Suprapubic skin (tissue), 4 donors: ENCODE data around the gene HOTAIR. TPM values are rescaled to one million over a fixed set of nuclear protein-coding genes. Genes with fewer than 3 reads are reported as not detected.

Source experiments
- DNase-seq, 2 donors: peaks; one replicate each; pipeline ENCODE4 v3.0.0-alpha.2; 2019; ENCODE audit warnings: low spot score in 2 of 2
- H3K27ac ChIP-seq: fragments of 200-600 bp; sonication (generic); one replicate; pipeline ENCODE4 v1.5.1; 2019
- H3K27me3 ChIP-seq: fragments of 200-600 bp; sonication (generic); one replicate; pipeline ENCODE4 v1.5.1; 2019
- H3K36me3 ChIP-seq: fragments of 200-600 bp; sonication (generic); one replicate; pipeline ENCODE4 v1.5.1; 2019
- H3K4me1 ChIP-seq: fragments of 200-600 bp; sonication (generic); one replicate; pipeline ENCODE4 v1.5.1; 2019
- H3K4me3 ChIP-seq: fragments of 200-600 bp; sonication (generic); one replicate; pipeline ENCODE4 v1.5.1; 2019; ENCODE audit warnings: mild to moderate bottlenecking
- H3K9me3 ChIP-seq: fragments of 200-600 bp; sonication (generic); one replicate; pipeline ENCODE4 v1.5.1; 2019
- CTCF ChIP-seq, 2 donors: fragments of 200-600 bp in 1 of 2; fragments of 450-650 bp in 1 of 2; sonication (generic) in 1 of 2; IDR thresholded peaks; one replicate each; pipeline ENCODE4 v1.5.1; 2016 to 2019; ENCODE audit warnings: antibody characterized with exemption in 2 of 2, mild to moderate bottlenecking in 1 of 2, moderate library complexity in 1 of 2
- EP300 ChIP-seq: sonication (generic); formaldehyde crosslinking; IDR thresholded peaks from one replicate; pipeline ENCODE4 v1.6.1; 2017; ENCODE audit warnings: antibody characterized with exemption
- POLR2A ChIP-seq, 2 donors: fragments of 450-650 bp; IDR thresholded peaks; one replicate each; pipeline ENCODE4 v1.6.1; 2017; ENCODE audit warnings: antibody characterized with exemption in 2 of 2, mild to moderate bottlenecking in 2 of 2, moderate library complexity in 2 of 2
- POLR2AphosphoS5 ChIP-seq, 3 donors: sonication (generic); formaldehyde crosslinking; IDR thresholded peaks; one replicate each; pipeline ENCODE4 v1.6.1; 2017; ENCODE audit warnings: antibody characterized with exemption in 3 of 3
- WGBS: methylation state at CpG from one replicate; pipeline ENCODE4 v1.1.5; 2018; 5-methylcytosine and 5-hydroxymethylcytosine counted together
- total RNA-seq, 4 donors: library from RNA; depleted of rRNA; stranded (reverse); fragments of >200 nt; gene quantifications; one replicate each; pipeline ENCODE4 v1.1.0, GENCODE V29; 2016

Gene HOTAIR
- 10 to 100 TPM in 2 of 4 donors, 1 to 10 TPM in 2; 1.4 to 15.7 (median 10.7) TPM for total RNA-seq

GRCh38 chr12:53974084-53975063 lies at the start of gene HOTAIR:
TSS of gene HOTAIR (minus strand) at chr12:53974954.
- Histone ChIP-seq H3K4me1 (peaks cover 68% of the 10 kb centered on the region), H3K36me3 (no peaks in the 10 kb centered on the region), H3K9me3 (no peaks in the 10 kb centered on the region), H3K27me3 (peaks cover 88% of the 10 kb centered on the region), H3K4me3 (peak within 1 kb of the TSS; percentile 65), H3K27ac (peak within 1 kb of the TSS; percentile 84)
- DNase-seq, result no peak
- WGBS, result under 1% methylated on average over 39 of the region's 63 CpGs
- TF ChIP-seq EP300 (no peak), POLR2A (IDR thresholded peaks at IDR 0.05) (no peak), CTCF (IDR thresholded peaks at IDR 0.05) (no peak), POLR2AphosphoS5 (IDR thresholded peaks at IDR 0.05) (no peak)

DNA sequence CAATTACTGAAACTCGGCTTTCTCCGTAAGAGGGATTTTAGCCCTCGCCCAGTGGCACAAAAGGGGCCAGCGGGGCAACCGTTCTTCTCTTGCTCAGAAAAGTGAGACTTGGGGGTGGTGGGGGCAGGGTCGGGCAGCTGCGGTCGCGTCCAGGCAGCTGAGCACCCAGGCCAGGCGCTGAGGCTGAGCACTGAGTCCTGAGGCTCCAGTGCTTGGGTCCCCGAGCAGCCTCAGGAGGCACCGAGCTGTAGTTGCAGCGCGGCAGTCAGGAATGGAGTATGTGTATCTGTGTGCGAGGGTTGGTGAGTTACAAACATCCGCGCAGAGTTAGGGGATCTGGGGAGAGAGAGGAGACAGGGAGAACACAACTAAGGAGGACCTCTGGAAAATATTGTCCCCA lies 49.4 kb upstream of the HOTAIR start:
- Histone ChIP-seq H3K36me3 (no peaks in the 10 kb centered on the region), H3K4me3 (peak overlapping the region; percentile 49), H3K9me3 (no peaks in the 10 kb centered on the region), H3K4me1 (peaks cover 93% of the 10 kb centered on the region), H3K27ac (peak overlapping the region; percentile 98), H3K27me3 (peaks cover 20% of the 10 kb centered on the region)
- TF ChIP-seq EP300 (no peak), POLR2AphosphoS5 (IDR thresholded peaks at IDR 0.05) (no peak), CTCF (IDR thresholded peaks at IDR 0.05) (no peak), POLR2A (IDR thresholded peaks at IDR 0.05) (no peak)
- 25% methylated on average over 10 of the region's 17 CpGs for WGBS
- DNase-seq, result no peak

DNA sequence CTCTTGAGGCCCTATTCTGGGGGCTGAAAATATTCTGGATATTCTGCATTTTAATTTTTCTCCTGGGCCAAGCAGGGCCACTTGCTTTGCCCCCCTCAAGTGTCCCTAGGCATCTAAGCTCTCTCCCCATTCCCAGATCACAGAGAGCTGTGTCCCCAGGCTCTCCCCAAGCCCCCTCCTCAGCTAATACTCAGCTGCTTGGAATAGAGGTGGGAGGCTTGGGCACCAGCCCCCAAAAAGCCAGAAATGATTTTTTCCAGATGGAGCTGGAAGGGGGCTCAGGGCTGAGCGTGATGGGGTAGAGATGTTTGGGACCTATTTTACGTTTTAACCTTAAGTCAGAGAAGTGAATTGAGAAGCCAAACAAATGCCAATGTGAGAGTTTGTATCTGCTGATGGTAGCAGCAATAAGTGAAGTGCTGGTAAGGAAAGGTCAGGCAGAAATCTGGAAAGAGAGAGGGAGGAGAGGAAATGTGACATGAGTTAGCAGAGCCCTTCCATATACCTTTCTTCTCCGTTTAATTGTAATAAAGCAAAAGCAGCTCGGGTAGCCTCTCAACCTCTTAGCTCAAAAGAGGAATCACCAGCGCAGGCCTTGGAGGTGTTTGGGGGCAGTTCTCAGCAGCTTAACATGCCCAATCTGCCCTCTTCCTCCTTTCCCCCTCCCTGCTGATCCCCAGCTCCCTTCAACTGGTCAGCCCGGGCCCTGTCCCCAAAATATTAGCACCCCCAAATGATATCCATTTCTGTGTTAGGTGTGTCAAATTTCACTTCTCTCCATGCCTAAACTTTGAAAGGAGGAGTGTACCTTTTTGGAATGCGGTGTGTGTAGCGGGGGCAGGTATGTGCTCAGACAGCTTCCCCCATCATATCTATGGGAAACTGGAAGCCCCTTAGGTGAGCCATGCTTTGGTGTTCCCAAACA lies 48.5 kb upstream of the HOTAIR start:
- H3K4me1 ChIP-seq, result peaks cover 96% of the 10 kb centered on the region
- 32% methylated on average over 8 of the region's 8 CpGs for WGBS
- TF ChIP-seq EP300 (no peak), POLR2AphosphoS5 (IDR thresholded peaks at IDR 0.05) (no peak), CTCF (IDR thresholded peaks at IDR 0.05) (no peak), POLR2A (IDR thresholded peaks at IDR 0.05) (no peak)
- peak overlapping the region; percentile 49 for H3K4me3 ChIP-seq
- DNase-seq, result no peak
- no peaks in the 10 kb centered on the region for H3K36me3 ChIP-seq
- H3K27me3 ChIP-seq, result peaks cover 22% of the 10 kb centered on the region
- peak overlapping the region; percentile 98 for H3K27ac ChIP-seq
- H3K9me3 ChIP-seq, result no peaks in the 10 kb centered on the region

DNA sequence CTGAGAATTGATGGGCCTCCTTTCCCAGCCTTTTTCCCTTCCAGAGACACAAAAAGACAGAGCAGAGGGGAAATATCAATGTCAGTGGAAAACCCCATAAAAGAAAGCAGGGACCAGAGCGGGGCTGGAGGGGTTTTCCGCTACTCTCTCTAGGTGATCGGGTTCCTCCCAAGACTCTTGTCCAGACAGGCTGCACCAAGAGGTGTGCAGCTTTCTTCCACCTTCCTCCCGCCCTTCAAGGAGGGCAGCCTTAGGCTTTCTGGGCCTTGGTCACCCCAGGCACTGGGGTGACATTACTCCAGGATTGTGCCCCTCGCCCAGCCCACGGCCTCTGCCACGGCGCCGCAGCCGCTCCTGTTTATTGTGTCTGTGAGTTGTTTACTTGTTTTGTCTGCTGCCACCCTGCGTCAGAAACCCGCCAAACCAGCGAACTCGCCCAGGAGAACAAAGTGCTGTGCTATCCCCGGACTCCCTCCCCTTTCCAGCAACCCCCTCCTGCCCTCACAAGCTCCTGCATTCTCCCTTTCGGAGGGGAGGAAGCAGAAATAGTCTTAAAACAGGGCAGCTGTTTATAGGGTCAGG lies 46.8 kb upstream of the HOTAIR start:
- WGBS, result 6% methylated on average over 16 of the region's 16 CpGs
- DNase-seq, result no peak
- H3K4me1 ChIP-seq, result peaks cover 85% of the 10 kb centered on the region
- peak overlapping the region; percentile 78 for H3K4me3 ChIP-seq
- peak in 1 of 3 donors; percentile 14 for TF ChIP-seq POLR2AphosphoS5 (IDR thresholded peaks at IDR 0.05)
- peak; percentile 2 to 37 for TF ChIP-seq CTCF (IDR thresholded peaks at IDR 0.05)
- TF ChIP-seq EP300, result no peak
- H3K36me3 ChIP-seq, result no peaks in the 10 kb centered on the region
- H3K27ac ChIP-seq, result peak overlapping the region; percentile 98
- H3K27me3 ChIP-seq, result peaks cover 25% of the 10 kb centered on the region
- H3K9me3 ChIP-seq, result no peaks in the 10 kb centered on the region
